ENCODE results near the gene CD84.
"Not testable (repeated sequence)": the region's sequence is repeated elsewhere in the genome, so short reads cannot be mapped to it uniquely, and the experiment has no call there.

The CD84 gene

GRCh38 chr1:160569806-160570205 is 9.5 kb downstream of the CD84 start:
- DNase-seq (ENCODE audit: low read depth in 3 of 3), result no peak

- peak; percentile 29 to 51 (median 41) for DNase-seq (ENCODE audit: low read depth in 3 of 3)
Observed at GRCh38 chr1:160567858-160568682, 11.2 kb downstream of the CD84 start.

- no peak for DNase-seq (ENCODE audit: low read depth in 3 of 3)
Observed at GRCh38 chr1:160567341-160567740, 12.0 kb downstream of the CD84 start.

- no peak for DNase-seq (ENCODE audit: low read depth in 3 of 3)
Observed at GRCh38 chr1:160565564-160565963, 13.7 kb downstream of the CD84 start.

GRCh38 chr1:160563230-160563629 is 16.1 kb downstream of the CD84 start:
- DNase-seq (ENCODE audit: low read depth in 3 of 3), result not testable (repeated sequence)

GRCh38 chr1:160562745-160563144 is 16.6 kb downstream of the CD84 start:
- not testable (repeated sequence) for DNase-seq (ENCODE audit: low read depth in 3 of 3)

- DNase-seq (ENCODE audit: low read depth in 3 of 3), result no peak
Observed at GRCh38 chr1:160560806-160561205, 18.5 kb downstream of the CD84 start.

GRCh38 chr1:160560045-160560705 is 19.1 kb downstream of the CD84 start:
- no peak for DNase-seq (ENCODE audit: low read depth in 3 of 3)

GRCh38 chr1:160559437-160559836 is 19.9 kb downstream of the CD84 start:
- not testable (repeated sequence) for DNase-seq (ENCODE audit: low read depth in 3 of 3)

GRCh38 chr1:160558660-160559380 is 20.5 kb downstream of the CD84 start:
- no peak for DNase-seq (ENCODE audit: low read depth in 3 of 3)

- DNase-seq (ENCODE audit: low read depth in 3 of 3), result no peak
Observed at GRCh38 chr1:160553778-160554177, 25.5 kb downstream of the CD84 start.

GRCh38 chr1:160552425-160552824 is 26.9 kb downstream of the CD84 start:
- no peak for DNase-seq (ENCODE audit: low read depth in 3 of 3)

GRCh38 chr1:160550572-160551034 is 28.7 kb downstream of the CD84 start:
- DNase-seq (ENCODE audit: low read depth in 3 of 3), result peak; percentile 45 to 55 (median 49)

- no peak for DNase-seq (ENCODE audit: low read depth in 3 of 3)
Observed at GRCh38 chr1:160549665-160550006, 29.7 kb downstream of the CD84 start.

GRCh38 chr1:160548960-160549664 is 30.2 kb downstream of the CD84 start:
- DNase-seq (ENCODE audit: low read depth in 3 of 3), result no peak

GRCh38 chr1:160548183-160548582 is 31.1 kb downstream of the CD84 start:
- DNase-seq (ENCODE audit: low read depth in 3 of 3), result no peak

- DNase-seq (ENCODE audit: low read depth in 3 of 3), result no peak
Observed at GRCh38 chr1:160547422-160547821, 31.9 kb downstream of the CD84 start.

- DNase-seq (ENCODE audit: low read depth in 3 of 3), result no peak
Observed at GRCh38 chr1:160546942-160547341, 32.4 kb downstream of the CD84 start.

GRCh38 chr1:160544647-160545046 is 34.6 kb downstream of the CD84 start:
- DNase-seq (ENCODE audit: low read depth in 3 of 3), result no peak

GRCh38 chr1:160542303-160542945 is 36.9 kb downstream of the CD84 start:
- DNase-seq (ENCODE audit: low read depth in 3 of 3), result no peak

GRCh38 chr1:160541622-160542302 is 37.5 kb downstream of the CD84 start:
- DNase-seq (ENCODE audit: low read depth in 3 of 3), result no peak
